H9 (cell line): ENCODE measurements around the gene TRIM9. TPM values are rescaled to one million over a fixed set of nuclear protein-coding genes. Genes with fewer than 3 reads are reported as not detected.

Experiments
- DNase-seq: peaks from one replicate; pipeline ENCODE4 v3.0.0-alpha.2; 2017
- H2AFZ ChIP-seq: one replicate; pipeline ENCODE4 v1.6.1; 2013; ENCODE audit warnings: mild to moderate bottlenecking, low read length, control low read depth, moderate library complexity
- H2AK5ac ChIP-seq: 2 replicates; pipeline ENCODE4 v1.6.1; 2013; ENCODE audit warnings: low read length, control low read depth, mixed read lengths; ENCODE audit not compliant: insufficient read length
- H2BK120ac ChIP-seq: one replicate; pipeline ENCODE4 v1.6.1; 2013; ENCODE audit warnings: low read depth, mild to moderate bottlenecking, low read length, control low read depth, inconsistent platforms; ENCODE audit not compliant: poor library complexity, severe bottlenecking
- H2BK12ac ChIP-seq: 2 replicates; pipeline ENCODE4 v1.6.1; 2013; ENCODE audit warnings: low read length, control low read depth, mixed read lengths, low read depth; ENCODE audit not compliant: insufficient read length
- H2BK15ac ChIP-seq: 2 replicates; pipeline ENCODE4 v1.6.1; 2013; ENCODE audit warnings: low read depth, low read length, control low read depth
- H2BK20ac ChIP-seq: one replicate; pipeline ENCODE4 v1.6.1; 2013; ENCODE audit warnings: low read depth, mild to moderate bottlenecking, low read length, control low read depth, inconsistent platforms; ENCODE audit not compliant: poor library complexity, severe bottlenecking
- H2BK5ac ChIP-seq: 2 replicates; pipeline ENCODE4 v1.6.1; 2013; ENCODE audit warnings: low read length, control low read depth, mixed read lengths; ENCODE audit not compliant: insufficient read length
- H3K14ac ChIP-seq: 2 replicates; pipeline ENCODE4 v1.6.1; 2013; ENCODE audit warnings: low read length, control low read depth; ENCODE audit not compliant: insufficient read depth
- H3K18ac ChIP-seq: 2 replicates; pipeline ENCODE4 v1.6.1; 2013; ENCODE audit warnings: low read depth, mild to moderate bottlenecking, mixed read lengths, low read length, control low read depth; ENCODE audit not compliant: insufficient read length
- H3K23ac ChIP-seq: 2 replicates; pipeline ENCODE4 v1.6.1; 2013; ENCODE audit warnings: low read length, control low read depth, mixed read lengths, low read depth; ENCODE audit not compliant: insufficient read length
- H3K23me2 ChIP-seq: 2 replicates; pipeline ENCODE4 v1.6.1; 2013; ENCODE audit warnings: low read depth, mild to moderate bottlenecking, mixed read lengths, low read length, control low read depth; ENCODE audit not compliant: insufficient read length, poor library complexity, severe bottlenecking
- H3K27ac ChIP-seq: 2 replicates; pipeline ENCODE4 v1.5.1; 2013; ENCODE audit warnings: low read length, control low read depth, mixed read lengths, low read depth; ENCODE audit not compliant: insufficient read length
- H3K27me3 ChIP-seq: 2 replicates; pipeline ENCODE4 v1.6.1; 2013; ENCODE audit warnings: low read length, control low read depth, inconsistent platforms; ENCODE audit not compliant: insufficient read depth
- H3K4ac ChIP-seq: 2 replicates; pipeline ENCODE4 v1.6.1; 2013; ENCODE audit warnings: low read depth, mild to moderate bottlenecking, control low read depth, inconsistent platforms, low read length, moderate library complexity
- H3K4me1 ChIP-seq: 2 replicates; pipeline ENCODE4 v1.6.1; 2013; ENCODE audit warnings: low read length, control low read depth, inconsistent platforms; ENCODE audit not compliant: insufficient read depth
- H3K4me2 ChIP-seq: 2 replicates; pipeline ENCODE4 v1.6.1; 2013; ENCODE audit warnings: low read length, control low read depth, mixed read lengths; ENCODE audit not compliant: insufficient read length, insufficient read depth
- H3K56ac ChIP-seq: 2 replicates; pipeline ENCODE4 v1.6.1; 2013; ENCODE audit warnings: low read depth, mild to moderate bottlenecking, mixed read lengths, low read length, control low read depth; ENCODE audit not compliant: insufficient read length
- H3K79me1 ChIP-seq: 2 replicates; pipeline ENCODE4 v1.6.1; 2013; ENCODE audit warnings: low read depth, mild to moderate bottlenecking, moderate library complexity, low read length, control low read depth, inconsistent platforms; ENCODE audit not compliant: insufficient read depth, poor library complexity, severe bottlenecking
- H3K79me2 ChIP-seq: 2 replicates; pipeline ENCODE4 v1.6.1; 2013; ENCODE audit warnings: low read length, control low read depth, inconsistent platforms; ENCODE audit not compliant: insufficient read depth
- H3K9ac ChIP-seq: 2 replicates; pipeline ENCODE4 v1.6.1; 2013; ENCODE audit warnings: low read length, control low read depth, mixed read lengths; ENCODE audit not compliant: insufficient read length; ENCODE audit errors: extremely low read depth
- H3K9me3 ChIP-seq: one replicate; pipeline ENCODE4 v1.6.1; 2013; ENCODE audit warnings: low read depth, low read length, inconsistent platforms; ENCODE audit not compliant: control insufficient read depth
- H3T11ph ChIP-seq: one replicate; pipeline ENCODE4 v1.6.1; 2013; ENCODE audit warnings: mild to moderate bottlenecking, low read length, control low read depth, inconsistent platforms
- H4K20me1 ChIP-seq: one replicate; pipeline ENCODE4 v1.6.1; 2013; ENCODE audit not compliant: control insufficient read depth, insufficient read length, insufficient read depth
- H4K5ac ChIP-seq: 2 replicates; pipeline ENCODE4 v1.6.1; 2013; ENCODE audit warnings: low read depth, mild to moderate bottlenecking, mixed read lengths, low read length, control low read depth; ENCODE audit not compliant: insufficient read length
- H4K8ac ChIP-seq: replicated peaks from 2 replicates; pipeline ENCODE4 v1.6.1; 2013; ENCODE audit warnings: low read length, control low read depth, mixed read lengths, low read depth; ENCODE audit not compliant: insufficient read length
- H4K91ac ChIP-seq: 2 replicates; pipeline ENCODE4 v1.6.1; 2013; ENCODE audit warnings: low read depth, mild to moderate bottlenecking, moderate library complexity, mixed read lengths, low read length, control low read depth; ENCODE audit not compliant: insufficient read length
- H3K27ac Mint-ChIP-seq, 3 experiments: 2 replicates in 2 of 3; 3 replicates in 1 of 3; pipeline ENCODE4 v1.8.0; 2020 to 2021; ENCODE audit warnings: mixed read lengths in 3 of 3, mild to moderate bottlenecking in 1 of 3, moderate library complexity in 1 of 3
- H3K27me3 Mint-ChIP-seq: 2 replicates; pipeline ENCODE4 v1.8.0; 2021; ENCODE audit warnings: low read depth, mild to moderate bottlenecking, moderate library complexity, mixed read lengths
- H3K36me3 Mint-ChIP-seq, 3 experiments: 2 replicates in 2 of 3; 3 replicates in 1 of 3; pipeline ENCODE4 v1.8.0; 2020 to 2021; ENCODE audit warnings: low read depth in 3 of 3, mixed read lengths in 3 of 3; ENCODE audit not compliant: insufficient read depth in 1 of 3
- H3K4me1 Mint-ChIP-seq, 2 experiments: 2 replicates each; pipeline ENCODE4 v1.8.0; 2020; ENCODE audit warnings: mixed read lengths in 2 of 2
- H3K4me3 Mint-ChIP-seq, 2 experiments: 2 replicates in 1 of 2; 3 replicates in 1 of 2; pipeline ENCODE4 v1.8.0; 2020 to 2021; ENCODE audit warnings: mild to moderate bottlenecking in 2 of 2, mixed read lengths in 2 of 2, moderate library complexity in 1 of 2
- H3K9me3 Mint-ChIP-seq, 2 experiments: 2 replicates in 1 of 2; 3 replicates in 1 of 2; pipeline ENCODE4 v1.8.0; 2020; ENCODE audit warnings: mild to moderate bottlenecking in 2 of 2, mixed read lengths in 2 of 2, moderate library complexity in 1 of 2
- WGBS: extraction: QIAGEN DNeasy Blood & Tissue Kit; methylation state at CpG from one replicate; pipeline ENCODE4 v1.1.7; 2013; ENCODE audit warnings: missing lambda C conversion rate, low lambda C conversion rate, mixed read lengths; ENCODE audit not compliant: insufficient read length; ENCODE audit errors: extremely low coverage; 5-methylcytosine and 5-hydroxymethylcytosine counted together
- total RNA-seq: library from RNA; stranded (reverse); gene quantifications from 2 replicates; pipeline ENCODE4 v1.2.1, GENCODE V29; 2021
- TF ChIP-seq, protein P1 (sequence below): fragments of 200-600 bp; sonication (generic); conservative IDR thresholded peaks from 3 replicates; pipeline ENCODE4 v1.8.0; 2021; ENCODE audit warnings: antibody characterized with exemption, mild to moderate bottlenecking

TRIM9 gene
- total RNA-seq, 1 experiment from 2014 or later: 0.98 TPM

DNA sequence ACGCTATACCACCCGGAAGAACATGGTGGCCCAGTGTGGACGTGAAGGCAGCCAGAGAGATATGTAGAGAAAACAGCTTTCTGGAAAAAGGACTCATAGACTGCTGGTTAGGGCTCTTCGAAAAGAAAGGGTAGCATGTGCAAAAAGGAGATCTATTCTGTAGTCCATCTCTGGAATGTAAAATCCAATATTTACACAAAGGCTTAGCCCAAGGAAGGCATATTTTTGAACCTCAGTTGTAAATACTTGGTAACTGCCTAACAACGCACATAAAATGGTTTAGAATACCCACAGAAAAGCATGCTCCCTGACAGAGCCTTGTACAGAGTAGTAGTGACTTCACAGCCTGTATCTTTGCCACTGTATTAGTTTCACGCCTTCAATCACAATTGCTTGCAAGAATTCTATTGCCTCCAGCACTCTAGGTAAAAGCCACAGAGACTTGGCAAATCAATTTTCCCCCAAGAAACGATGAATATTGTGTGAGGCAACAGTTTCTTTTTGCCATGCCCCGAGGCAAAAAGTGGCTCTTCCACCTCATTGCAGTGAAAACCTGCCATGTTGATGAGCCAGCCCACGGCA, 59.2 kb downstream of the TRIM9 start:
- H2BK120ac ChIP-seq: no peak overlapping the region
- TF ChIP-seq, protein P1, sequence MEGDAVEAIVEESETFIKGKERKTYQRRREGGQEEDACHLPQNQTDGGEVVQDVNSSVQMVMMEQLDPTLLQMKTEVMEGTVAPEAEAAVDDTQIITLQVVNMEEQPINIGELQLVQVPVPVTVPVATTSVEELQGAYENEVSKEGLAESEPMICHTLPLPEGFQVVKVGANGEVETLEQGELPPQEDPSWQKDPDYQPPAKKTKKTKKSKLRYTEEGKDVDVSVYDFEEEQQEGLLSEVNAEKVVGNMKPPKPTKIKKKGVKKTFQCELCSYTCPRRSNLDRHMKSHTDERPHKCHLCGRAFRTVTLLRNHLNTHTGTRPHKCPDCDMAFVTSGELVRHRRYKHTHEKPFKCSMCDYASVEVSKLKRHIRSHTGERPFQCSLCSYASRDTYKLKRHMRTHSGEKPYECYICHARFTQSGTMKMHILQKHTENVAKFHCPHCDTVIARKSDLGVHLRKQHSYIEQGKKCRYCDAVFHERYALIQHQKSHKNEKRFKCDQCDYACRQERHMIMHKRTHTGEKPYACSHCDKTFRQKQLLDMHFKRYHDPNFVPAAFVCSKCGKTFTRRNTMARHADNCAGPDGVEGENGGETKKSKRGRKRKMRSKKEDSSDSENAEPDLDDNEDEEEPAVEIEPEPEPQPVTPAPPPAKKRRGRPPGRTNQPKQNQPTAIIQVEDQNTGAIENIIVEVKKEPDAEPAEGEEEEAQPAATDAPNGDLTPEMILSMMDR: no peak
- no peak overlapping the region for H2BK20ac ChIP-seq
- H3K4me3 Mint-ChIP-seq: no peak overlapping the region
- no peak overlapping the region for H3K14ac ChIP-seq
- peaks cover 16 to 22% of the 10 kb centered on the region in 2 experiments for H3K4me1 Mint-ChIP-seq
- H3K9me3 ChIP-seq: no peaks in the 10 kb centered on the region
- H3K18ac ChIP-seq: no peak overlapping the region
- H2BK15ac ChIP-seq: no peak overlapping the region
- H3K4ac ChIP-seq: no peak overlapping the region
- H3K23me2 ChIP-seq: no peaks in the 10 kb centered on the region
- H3K9me3 Mint-ChIP-seq: no peaks in the 10 kb centered on the region
- H4K5ac ChIP-seq: no peak overlapping the region
- whole genome bisulfite sequencing: no CpG with 5 or more reads among the region's 9 CpGs
- no peak overlapping the region for H3K9ac ChIP-seq
- H3K27ac Mint-ChIP-seq: no peak overlapping the region
- no peaks in the 10 kb centered on the region for H3K79me2 ChIP-seq
- H3T11ph ChIP-seq: no peak overlapping the region
- H3K4me2 ChIP-seq: no peak overlapping the region
- H2BK12ac ChIP-seq: no peak overlapping the region
- H3K4me1 ChIP-seq: peaks cover 5% of the 10 kb centered on the region; the same call in 1 of the 2 replicates
- no peak overlapping the region for H2AFZ ChIP-seq
- H4K8ac ChIP-seq: no peak overlapping the region
- H3K79me1 ChIP-seq: no peaks in the 10 kb centered on the region
- H3K27me3 Mint-ChIP-seq: no peaks in the 10 kb centered on the region
- H3K56ac ChIP-seq: no peak overlapping the region
- no peak for DNase-seq
- no peak overlapping the region for H3K27ac ChIP-seq
- H2AK5ac ChIP-seq: no peak overlapping the region
- no peaks in the 10 kb centered on the region for H4K20me1 ChIP-seq
- H3K27me3 ChIP-seq: no peaks in the 10 kb centered on the region; the same call in none of the 2 replicates
- no peak overlapping the region for H4K91ac ChIP-seq
- H3K36me3 Mint-ChIP-seq: no peaks in the 10 kb centered on the region
- no peak overlapping the region for H3K23ac ChIP-seq
- H2BK5ac ChIP-seq: no peak overlapping the region
